HCT116 (cell line): ENCODE measurements around the gene FGF16. TPM values are rescaled to one million over a fixed set of nuclear protein-coding genes. Genes with fewer than 3 reads are reported as not detected.

Experiments used
- ATAC-seq: fragments of 200-7000 bp; cut with Tn5 transposase; 2 replicates; pipeline ENCODE4 v1.9.1; 2020; ENCODE audit warnings: mild to moderate bottlenecking, moderate library complexity
- BruUV-seq: library from RNA; stranded (reverse); fragments of 400-500 nt; replicated peaks from 2 replicates; lab custom pipeline; 2021; lab: Mats Ljungman, UMichigan
- CTCF ChIA-PET: fragments of 300-600 bp; sonication (Branson Sonifier 250); formaldehyde crosslinking; loops from one replicate; lab custom pipeline; 2021; ENCODE audit warnings: antibody characterized with exemption; lab: Charles Lee
- POLR2A ChIA-PET: fragments of 300-600, 350-600 bp; sonication (Branson Sonifier 250); formaldehyde crosslinking; loops from one replicate; lab custom pipeline; 2021; ENCODE audit warnings: antibody characterized with exemption; lab: Charles Lee
- RAD21 ChIA-PET, 2 experiments: fragments of 300-600 bp; sonication (Branson Sonifier 250); formaldehyde crosslinking; loops; one replicate each; lab custom pipeline; 2023; ENCODE audit warnings: low total read pairs in 2 of 2; ENCODE audit not compliant: uncharacterized antibody in 2 of 2, unreplicated experiment in 2 of 2, low non-redundant PET in 1 of 2; lab: Charles Lee
- DNase-seq: peaks from one replicate; pipeline ENCODE4 v3.0.0-alpha.2; 2010; ENCODE audit warnings: low read depth, low spot score
- H2AFZ ChIP-seq: fragments of 200-600 bp; shearing (Covaris generic), sonication (generic); 2 replicates; pipeline ENCODE4 v1.6.1; 2017; ENCODE audit warnings: low read depth, mixed run types, mixed read lengths, antibody characterized with exemption, low read length; ENCODE audit not compliant: poor library complexity, severe bottlenecking
- H3K27ac ChIP-seq: 2 replicates; pipeline ENCODE4 v1.5.1; 2012; ENCODE audit warnings: low read depth, low read length
- H3K27me3 ChIP-seq: fragments of 200-600 bp; sonication (generic); 2 replicates; pipeline ENCODE4 v1.6.1; 2016; ENCODE audit warnings: mixed run types, low read length, mixed read lengths; ENCODE audit not compliant: insufficient read depth
- H3K36me3 ChIP-seq, 2 experiments: fragments of 200-500 bp in 1 of 2; fragments of 200-600 bp in 1 of 2; sonication (Bioruptor generic) in 1 of 2; sonication (generic) in 1 of 2; 2 replicates each; pipeline versions ENCODE4 v1.5.1 to v1.6.1; 2014 to 2016; ENCODE audit warnings: low read length in 2 of 2, inconsistent platforms in 1 of 2, mixed read lengths in 1 of 2, mixed run types in 1 of 2; ENCODE audit not compliant: insufficient read depth in 2 of 2, control insufficient read depth in 1 of 2
- H3K4me1 ChIP-seq, 2 experiments: fragments of 200-600 bp in 1 of 2; sonication (generic) in 1 of 2; 2 replicates each; pipeline versions ENCODE4 v1.5.1 to v1.6.1; 2012 to 2017; ENCODE audit warnings: low read length in 2 of 2, inconsistent platforms in 1 of 2, mild to moderate bottlenecking in 1 of 2, mixed read lengths in 1 of 2, mixed run types in 1 of 2, moderate library complexity in 1 of 2; ENCODE audit not compliant: insufficient read depth in 2 of 2, control insufficient read depth in 1 of 2
- H3K4me2 ChIP-seq: fragments of 200-600 bp; sonication (generic); 2 replicates; pipeline ENCODE4 v1.6.1; 2017; ENCODE audit warnings: mixed run types, low read length, mixed read lengths
- H3K4me3 ChIP-seq, 2 experiments: fragments of 200-600 bp in 1 of 2; sonication (generic) in 1 of 2; replicated peaks in 1 of 2; 2 replicates each; pipeline ENCODE4 v1.5.1; 2011 to 2016; ENCODE audit warnings: low read length in 2 of 2, control low read depth in 1 of 2, low read depth in 1 of 2, mild to moderate bottlenecking in 1 of 2, mixed read lengths in 1 of 2, mixed run types in 1 of 2
- H3K79me2 ChIP-seq: fragments of 200-600 bp; sonication (generic); 2 replicates; pipeline ENCODE4 v1.6.1; 2017; ENCODE audit warnings: mild to moderate bottlenecking, mixed run types, low read length, moderate library complexity, mixed read lengths; ENCODE audit not compliant: insufficient read depth
- H3K9ac ChIP-seq: fragments of 200-600 bp; sonication (generic); 2 replicates; pipeline ENCODE4 v1.6.1; 2016; ENCODE audit warnings: low read length, mixed read lengths
- H3K9me2 ChIP-seq: fragments of 200-600 bp; sonication (generic), shearing (Covaris generic); 2 replicates; pipeline ENCODE4 v1.6.1; 2017; ENCODE audit warnings: mixed run types, mild to moderate bottlenecking, moderate library complexity; ENCODE audit not compliant: insufficient read depth
- H3K9me3 ChIP-seq, 2 experiments: fragments of 200-500 bp in 1 of 2; fragments of 200-600 bp in 1 of 2; sonication (Bioruptor generic) in 1 of 2; sonication (generic) in 1 of 2; 2 replicates each; pipeline ENCODE4 v1.6.1; 2014 to 2017; ENCODE audit warnings: low read length in 2 of 2, mixed read lengths in 2 of 2, inconsistent platforms in 1 of 2, low read depth in 1 of 2, mild to moderate bottlenecking in 1 of 2, mixed run types in 1 of 2, moderate library complexity in 1 of 2; ENCODE audit not compliant: control insufficient read depth in 1 of 2, insufficient read depth in 1 of 2
- H4K20me1 ChIP-seq: fragments of 200-600 bp; sonication (generic), shearing (Covaris generic); 2 replicates; pipeline ENCODE4 v1.6.1; 2017; ENCODE audit warnings: mixed run types, mild to moderate bottlenecking, moderate library complexity; ENCODE audit not compliant: insufficient read depth
- CTCF ChIP-seq, 3 experiments: fragments of 200-600 bp in 1 of 3; sonication (generic) in 1 of 3; IDR thresholded peaks in 2 of 3; conservative IDR thresholded peaks in 1 of 3; 2 replicates each; pipeline ENCODE4 v1.5.1; 2012 to 2017; ENCODE audit warnings: low read depth in 2 of 3, low read length in 2 of 3, antibody characterized with exemption in 1 of 3, borderline replicate concordance in 1 of 3, control low read depth in 1 of 3, mild to moderate bottlenecking in 1 of 3, mixed read lengths in 1 of 3, mixed run types in 1 of 3, moderate library complexity in 1 of 3; ENCODE audit not compliant: insufficient read depth in 1 of 3
- EGR1 ChIP-seq: IDR thresholded peaks from 2 replicates; pipeline ENCODE4 v1.6.1; 2012; ENCODE audit warnings: low read depth
- ELF1 ChIP-seq: IDR thresholded peaks from 2 replicates; pipeline ENCODE4 v1.6.1; 2012; ENCODE audit warnings: low read depth, borderline replicate concordance
- MAX ChIP-seq: IDR thresholded peaks from 2 replicates; pipeline ENCODE4 v1.6.1; 2012
- POLR2A ChIP-seq: IDR thresholded peaks from 2 replicates; pipeline ENCODE4 v1.7.0; 2011; ENCODE audit warnings: borderline replicate concordance; ENCODE audit not compliant: insufficient read depth, insufficient read length; ENCODE audit errors: extremely low read depth
- SRF ChIP-seq: IDR thresholded peaks from 2 replicates; pipeline ENCODE4 v1.6.1; 2012; ENCODE audit warnings: low read depth
- TCF7L2 ChIP-seq: IDR thresholded peaks from 2 replicates; pipeline ENCODE4 v1.7.0; 2011; ENCODE audit warnings: borderline replicate concordance, inconsistent platforms; ENCODE audit not compliant: insufficient read depth, insufficient read length; ENCODE audit errors: extremely low read depth
- ZBTB33 ChIP-seq: IDR thresholded peaks from 2 replicates; pipeline ENCODE4 v1.6.1; 2011; ENCODE audit warnings: mild to moderate bottlenecking, low read length, moderate library complexity; ENCODE audit not compliant: insufficient replicate concordance; ENCODE audit errors: extremely low read depth
- ZNF274 ChIP-seq: fragments of 200-500 bp; sonication (Bioruptor generic); IDR thresholded peaks from 2 replicates; pipeline ENCODE4 v1.6.1; 2014; ENCODE audit warnings: mild to moderate bottlenecking, low read depth, low read length, inconsistent platforms
- intact Hi-C: fragments of 100-400 bp; cut with micrococcal nuclease; formaldehyde crosslinking; loops from 2 replicates; pipeline ENCODE4 v1.10.0; 2022
- total RNA-seq: library from RNA; stranded (reverse); gene quantifications from one replicate; pipeline ENCODE4 v1.2.1, GENCODE V29; 2021; ENCODE audit not compliant: unreplicated experiment

FGF16 gene
- total RNA-seq, 1 experiment from 2014 or later = not detected

GRCh38 chrX:77444545-77444944, 2.6 kb upstream of the FGF16 start:
- Histone ChIP-seq H3K9ac (no peak overlapping the region), H4K20me1 (no peaks in the 10 kb centered on the region), H3K27ac (no peak overlapping the region), H3K36me3 (no peaks in the 10 kb centered on the region), H3K9me2 (no peaks in the 10 kb centered on the region), H2AFZ (no peak overlapping the region), H3K27me3 (no peaks in the 10 kb centered on the region), H3K4me2 (no peak overlapping the region), H3K4me1 (peaks cover 3 to 10% of the 10 kb centered on the region in 2 experiments; a peak in 2 of 4 replicates), H3K79me2 (no peaks in the 10 kb centered on the region), H3K4me3 (no peak overlapping the region), H3K9me3 (no peaks in the 10 kb centered on the region)
- intact Hi-C loops = no loop called here
- ATAC-seq (no peak), DNase-seq (no peak)
- TF ChIP-seq TCF7L2 (no peak), MAX (no peak), SRF (no peak), ZNF274 (no peak), POLR2A (no peak), EGR1 (no peak), CTCF (IDR thresholded peaks at IDR 0.05 in 2 of 3, conservative IDR thresholded peaks at IDR 0.05 in 1 of 3; ENCODE audit: borderline replicate concordance in 1 of 3, insufficient read depth in 1 of 3, low read depth in 2 of 3, low read length in 2 of 3) (no peak), ZBTB33 (no peak), ELF1 (no peak)
- ChIA-PET RAD21 (no interaction called here), POLR2A (no interaction called here), CTCF (no interaction called here)
- BruUV-seq = no TSS peak
